Middle frontal gyrus (tissue), 1 donor: Measurements from ENCODE around the gene MAGEB3.
"Not testable (repeated sequence)": the region's sequence is repeated elsewhere in the genome, so short reads cannot be mapped to it uniquely, and the experiment has no call there.

Experiments
- DNase-seq: peaks from one replicate; pipeline ENCODE4 v3.0.0-alpha.2; 2015; ENCODE audit warnings: low spot score; ENCODE audit errors: extremely low spot score

The MAGEB3 gene, protein sequence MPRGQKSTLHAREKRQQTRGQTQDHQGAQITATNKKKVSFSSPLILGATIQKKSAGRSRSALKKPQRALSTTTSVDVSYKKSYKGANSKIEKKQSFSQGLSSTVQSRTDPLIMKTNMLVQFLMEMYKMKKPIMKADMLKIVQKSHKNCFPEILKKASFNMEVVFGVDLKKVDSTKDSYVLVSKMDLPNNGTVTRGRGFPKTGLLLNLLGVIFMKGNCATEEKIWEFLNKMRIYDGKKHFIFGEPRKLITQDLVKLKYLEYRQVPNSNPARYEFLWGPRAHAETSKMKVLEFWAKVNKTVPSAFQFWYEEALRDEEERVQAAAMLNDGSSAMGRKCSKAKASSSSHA

GRCh38 chrX:30230395-30230794 is at the start of gene MAGEB3:
Gene MAGEB3 (plus strand): TSS chrX:30230657. CDS start chrX:30235925, 5,268 bp downstream.
- DNase-seq: no peak

DNA sequence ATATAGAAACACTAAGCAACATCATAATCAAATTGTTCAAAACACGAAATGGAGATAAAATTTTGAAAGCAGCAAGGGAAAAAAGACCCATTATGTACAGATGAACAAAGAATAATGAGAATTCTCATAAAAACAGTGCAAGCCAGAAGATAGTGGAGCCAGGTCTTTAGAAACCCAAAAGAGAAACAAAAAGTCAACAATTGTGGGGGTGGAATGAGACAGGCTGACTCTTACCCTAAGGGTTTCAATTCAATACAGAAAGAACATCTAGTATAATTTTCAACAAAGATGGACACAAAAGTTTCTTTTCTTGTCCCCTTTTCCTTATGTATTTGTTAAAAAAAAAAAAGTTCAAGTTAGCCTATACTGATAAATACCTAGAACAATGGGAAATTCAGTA is 49.1 kb upstream of the MAGEB3 start:
- no peak for DNase-seq

- DNase-seq: no peak
Measured at GRCh38 chrX:30183554-30183953, 46.9 kb upstream of the MAGEB3 start.

DNA sequence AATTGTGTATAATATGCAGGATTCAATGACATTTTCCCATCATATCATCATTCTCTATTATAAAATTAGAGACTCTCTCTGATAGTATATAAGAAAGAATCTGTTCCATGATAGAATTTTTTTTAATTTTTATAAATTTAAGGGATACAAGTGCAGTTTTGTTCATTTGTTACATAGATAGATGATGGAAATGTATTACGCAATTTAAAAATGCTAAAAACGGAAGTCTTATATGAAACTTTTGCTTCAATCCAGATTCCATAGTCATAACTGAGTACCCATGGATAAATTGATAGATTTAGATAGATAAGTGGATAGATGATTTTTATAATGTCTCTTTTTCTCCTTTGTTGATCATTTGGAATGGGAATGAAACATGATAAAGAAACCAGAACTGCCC is 40.0 kb upstream of the MAGEB3 start:
- DNase-seq: no peak

DNA sequence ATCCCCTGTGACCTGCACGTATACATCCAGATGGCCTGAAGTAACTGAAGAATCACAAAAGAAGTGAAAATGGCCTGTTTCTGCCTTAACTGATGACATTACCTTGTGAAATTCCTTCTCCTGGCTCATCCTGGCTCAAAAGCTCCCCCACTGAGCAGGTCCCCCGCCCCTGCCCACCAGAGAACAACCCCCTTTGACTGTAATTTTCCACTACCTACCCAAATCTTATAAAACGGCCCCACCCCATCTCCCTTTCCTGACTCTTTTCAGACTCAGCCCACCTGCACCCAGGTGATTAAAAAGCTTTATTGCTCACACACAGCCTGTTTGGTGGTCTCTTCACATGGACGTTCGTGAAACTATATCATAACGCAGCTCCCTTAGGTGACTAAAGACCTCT is 36.5 kb upstream of the MAGEB3 start:
- DNase-seq: not testable (repeated sequence)

GRCh38 chrX:30196322-30196721 is 34.1 kb upstream of the MAGEB3 start:
- DNase-seq: no peak

DNA sequence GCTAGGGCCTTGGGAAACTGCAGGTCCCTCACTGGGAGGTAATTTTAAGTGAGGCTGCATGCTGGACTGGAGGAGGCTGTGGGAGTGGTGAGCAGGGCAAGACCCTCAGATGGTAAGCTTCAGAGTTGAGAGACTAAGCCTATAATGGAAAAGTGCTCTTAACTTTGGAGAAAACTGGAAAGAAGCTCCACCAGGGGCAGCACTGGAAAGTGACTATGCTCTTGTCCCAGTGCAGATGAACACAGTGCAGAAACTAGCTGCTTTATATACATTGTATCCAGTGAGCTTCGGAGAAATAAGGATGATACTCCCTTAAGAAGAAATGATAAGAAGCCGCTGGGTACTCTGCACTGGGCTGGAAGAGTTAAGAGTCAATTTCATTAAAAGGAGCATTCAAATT is 18.3 kb upstream of the MAGEB3 start:
- DNase-seq: no peak

DNA sequence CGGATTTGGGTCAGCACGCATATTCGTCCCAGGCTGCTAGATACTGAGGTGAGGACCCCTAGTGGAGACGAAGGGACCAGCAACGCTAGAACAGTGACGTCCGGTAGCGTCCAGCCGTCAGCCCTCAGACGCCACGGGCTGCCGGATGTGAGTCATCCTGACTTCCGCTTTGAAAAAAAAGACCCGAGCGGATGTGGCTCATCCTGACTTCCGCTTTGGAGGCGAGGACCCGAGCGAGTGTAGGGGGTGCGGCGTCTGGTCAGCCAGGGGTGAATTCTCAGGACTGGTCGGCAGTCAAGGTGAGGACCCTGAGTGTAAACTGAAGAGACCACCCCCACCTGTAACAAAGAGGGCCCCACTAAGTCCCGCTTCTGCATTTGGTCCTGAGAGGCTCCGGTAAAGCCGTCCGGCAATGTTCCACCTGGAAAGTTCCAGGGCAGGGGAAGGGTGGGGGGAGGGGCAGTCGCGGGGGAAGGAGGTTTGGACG is 15.1 kb upstream of the MAGEB3 start, which contains the start of gene MAGEB2:
Gene MAGEB2 (plus strand): TSS at position 207 of the 487 bp plus-strand sequence. CDS start 3,018 bp downstream, outside the sequence.
- no peak for DNase-seq

- no peak for DNase-seq
Measured at GRCh38 chrX:30217465-30217864, 13.0 kb upstream of the MAGEB3 start.

DNA sequence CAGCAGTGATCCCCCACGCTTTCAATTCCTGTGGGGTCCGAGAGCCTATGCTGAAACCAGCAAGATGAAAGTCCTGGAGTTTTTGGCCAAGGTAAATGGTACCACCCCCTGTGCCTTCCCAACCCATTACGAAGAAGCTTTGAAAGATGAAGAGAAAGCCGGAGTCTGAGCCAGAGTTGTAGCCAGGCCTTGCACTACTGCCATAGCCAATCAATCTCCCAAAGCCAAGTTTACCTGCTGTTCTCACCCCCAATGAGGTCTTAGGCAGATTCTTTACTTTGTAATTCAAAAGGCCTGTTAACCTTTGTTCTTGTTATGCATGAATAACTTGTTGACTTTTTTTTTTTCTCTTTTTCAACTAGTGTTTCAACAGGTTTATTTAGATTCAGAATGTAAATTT is 11.1 kb upstream of the MAGEB3 start:
- no peak for DNase-seq

- no peak for DNase-seq
Measured at GRCh38 chrX:30220661-30221060, 9.8 kb upstream of the MAGEB3 start.

DNA sequence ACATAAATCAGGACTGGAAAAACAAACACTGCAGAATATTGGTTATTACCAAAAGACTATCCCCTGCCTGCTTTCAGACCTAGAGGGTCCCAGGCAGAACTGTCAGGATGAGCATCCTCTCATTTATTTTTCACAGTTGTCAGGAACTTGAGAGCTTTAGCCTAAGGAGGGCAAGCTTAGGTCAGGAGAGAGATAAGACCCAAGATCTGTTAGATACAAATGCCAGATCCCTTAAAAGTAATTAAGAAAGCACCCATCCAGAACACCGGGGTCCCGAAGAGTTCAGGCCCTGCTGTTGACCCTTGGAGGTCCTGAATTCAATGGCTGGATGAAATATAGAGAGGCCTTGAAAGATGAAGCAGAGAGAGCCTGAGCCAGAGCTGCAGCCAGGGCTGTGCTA is 5.9 kb upstream of the MAGEB3 start:
- DNase-seq: no peak

GRCh38 chrX:30228526-30228925 is 1.9 kb upstream of the MAGEB3 start:
- no peak for DNase-seq

- no peak for DNase-seq
Measured at GRCh38 chrX:30241724-30242415, 11.4 kb downstream of the MAGEB3 start, which contains the start of gene MAGEB4. Gene MAGEB4 (plus strand): TSS chrX:30242000. CDS start chrX:30242136, 136 bp downstream.

DNA sequence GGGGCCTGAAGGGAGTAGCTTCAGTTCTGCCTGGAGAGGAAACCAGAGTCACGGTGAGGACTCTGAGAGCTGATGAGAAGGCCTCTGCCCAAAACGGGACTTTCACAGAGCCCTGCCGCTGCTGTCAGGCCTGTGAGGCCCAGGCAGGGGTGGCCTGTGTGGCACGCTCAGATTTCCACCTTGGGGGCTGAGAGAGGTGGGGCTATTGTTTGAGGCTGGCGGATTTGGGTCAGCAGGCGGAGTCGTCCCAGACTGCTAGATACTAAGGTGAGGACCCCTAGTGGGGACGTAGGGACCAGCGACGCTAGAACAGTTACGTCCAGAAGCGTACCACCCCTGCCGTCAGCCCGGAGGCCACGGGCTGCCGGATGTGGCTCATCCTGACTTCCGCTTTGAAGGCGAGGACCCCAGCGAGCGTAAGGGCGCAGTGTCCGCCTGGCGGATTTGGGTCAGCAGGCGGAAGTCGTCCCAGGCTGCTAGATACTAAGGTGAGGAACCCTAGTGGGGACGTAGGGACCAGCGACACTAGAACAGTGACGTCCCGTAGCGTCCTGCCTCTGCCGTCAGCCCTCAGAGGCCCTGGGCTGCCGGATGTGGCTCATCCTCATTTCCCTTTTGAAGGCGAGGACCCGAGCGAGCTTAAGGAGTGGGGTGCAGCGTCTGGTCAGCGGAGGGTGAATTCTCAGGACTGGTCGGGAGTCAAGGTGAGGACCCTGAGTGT is 16.5 kb downstream of the MAGEB3 start, which contains the start of gene MAGEB1:
Gene MAGEB1 (plus strand): TSS at position 378 of the 721 bp plus-strand sequence. CDS start 3,348 bp downstream, outside the sequence.
- no peak for DNase-seq

- DNase-seq: no peak
Measured at GRCh38 chrX:30248854-30249253, 18.4 kb downstream of the MAGEB3 start.

DNA sequence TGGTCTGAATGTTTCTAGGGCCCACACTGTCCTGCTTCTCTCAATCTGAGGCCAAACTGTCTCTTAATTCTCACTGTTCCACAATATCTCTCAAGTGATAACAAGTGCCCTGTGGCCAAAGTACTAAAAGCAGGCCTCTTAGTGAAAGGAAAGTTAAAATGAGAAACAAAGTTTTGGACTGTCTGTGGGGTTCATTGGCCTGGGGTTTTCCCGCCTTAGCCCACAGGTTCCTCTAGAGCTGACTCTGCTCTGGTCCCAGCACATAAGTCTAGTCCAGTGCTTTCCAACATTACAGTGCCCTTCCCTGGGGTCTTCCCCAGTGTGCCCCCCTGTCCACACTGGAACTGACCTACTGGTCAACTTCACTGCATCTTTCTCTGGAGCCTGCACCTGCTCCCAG is 22.8 kb downstream of the MAGEB3 start:
- DNase-seq: no peak

GRCh38 chrX:30259927-30260326 is 29.5 kb downstream of the MAGEB3 start:
- DNase-seq: no peak

DNA sequence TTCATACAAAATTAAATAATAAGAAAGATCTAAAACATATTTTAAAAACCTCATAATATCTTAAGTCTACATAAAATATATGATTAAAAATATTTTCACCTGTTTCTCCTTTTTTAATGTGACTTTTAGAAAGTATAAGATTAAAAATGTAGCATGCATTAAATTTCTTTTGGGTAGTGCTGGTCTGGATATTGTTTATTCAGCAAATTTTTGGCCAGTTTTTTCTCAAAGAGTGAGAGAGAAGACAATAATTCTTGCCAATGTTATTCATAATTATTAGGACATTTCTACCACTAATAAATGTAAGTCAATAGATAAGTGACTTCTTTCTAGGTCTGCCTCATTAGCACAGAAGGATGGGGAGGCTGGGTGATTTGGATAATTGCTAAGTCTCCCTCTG is 30.6 kb downstream of the MAGEB3 start:
- no peak for DNase-seq

DNA sequence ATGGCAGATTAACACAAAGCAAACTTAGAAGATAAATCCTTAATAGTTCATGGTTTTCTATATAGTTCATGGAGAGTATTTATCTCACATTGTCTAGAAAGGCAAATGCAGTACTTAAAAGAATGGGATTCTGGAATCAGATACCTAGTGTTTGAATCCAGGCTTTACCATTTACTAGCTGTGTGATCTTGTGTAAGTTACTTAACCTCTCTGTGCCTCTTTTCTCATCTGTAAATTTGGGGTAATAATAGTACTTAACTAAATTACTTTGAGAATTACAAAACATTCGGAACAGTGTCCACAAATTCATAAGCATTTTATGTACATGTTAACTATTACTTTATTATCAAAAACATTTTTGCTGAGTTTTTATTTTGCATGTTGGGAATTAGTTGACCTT is 32.3 kb downstream of the MAGEB3 start:
- no peak for DNase-seq

DNA sequence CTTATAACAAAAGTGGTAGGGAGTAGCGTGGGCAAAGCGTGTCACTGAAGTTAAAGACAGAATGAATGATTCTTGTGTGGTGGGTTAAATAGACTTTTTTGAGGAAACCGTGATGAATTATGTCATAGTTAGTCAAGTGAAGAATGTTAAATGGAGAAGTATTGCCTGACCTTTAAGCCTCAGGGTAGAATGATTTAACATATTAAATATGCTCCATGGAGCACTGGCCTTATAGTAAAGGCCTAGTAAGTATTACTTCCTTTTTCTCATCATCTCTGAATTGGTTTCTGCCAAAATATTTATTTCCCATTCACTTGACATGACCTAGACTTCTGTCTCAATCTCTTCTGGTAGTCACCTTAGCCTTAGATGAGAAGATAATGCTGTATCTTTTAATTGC is 40.2 kb downstream of the MAGEB3 start:
- no peak for DNase-seq

DNA sequence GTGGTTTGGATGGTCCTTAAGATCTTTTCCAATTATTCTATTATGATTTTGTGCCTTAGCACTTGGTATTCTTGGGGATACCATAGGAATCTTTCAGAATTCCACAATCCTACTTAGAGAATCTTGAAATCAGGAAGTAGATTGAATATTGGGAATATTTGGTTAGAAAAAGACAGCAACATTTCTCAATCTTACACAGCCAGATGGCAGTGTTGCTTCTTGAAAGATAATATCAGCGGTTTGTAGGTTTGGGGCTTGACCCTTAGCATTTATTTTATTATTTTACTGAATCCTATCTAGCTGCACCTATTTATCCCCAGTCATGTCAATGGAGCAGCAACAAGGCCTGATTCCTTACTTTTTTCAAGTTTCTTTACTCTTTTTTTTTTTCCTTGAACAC is 45.0 kb downstream of the MAGEB3 start:
- no peak for DNase-seq
